Memory B cell (primary cell): ENCODE measurements around the gene ARVCF.
A peak's percentile ranks its signal among the peaks of the same experiment; 100 is the strongest.

Source experiments
- ATAC-seq: fragments of 150-1000 bp; cut with Tn5 transposase; 2 replicates; pipeline ENCODE4 v1.10.0; 2021; ENCODE audit warnings: low read depth, mild to moderate bottlenecking, moderate library complexity
- DNase-seq, 2 donors: peaks; one replicate each; pipeline ENCODE4 v3.0.0; 2022; ENCODE audit warnings: low spot score in 2 of 2
- H3K27ac Mint-ChIP-seq: one replicate; pipeline ENCODE4 v1.8.0; 2022; ENCODE audit warnings: mild to moderate bottlenecking, moderate library complexity, mixed read lengths
- H3K27me3 Mint-ChIP-seq: one replicate; pipeline ENCODE4 v1.8.0; 2022; ENCODE audit warnings: mixed read lengths
- H3K36me3 Mint-ChIP-seq: one replicate; pipeline ENCODE4 v1.8.0; 2022; ENCODE audit warnings: mild to moderate bottlenecking, mixed read lengths
- H3K4me1 Mint-ChIP-seq: one replicate; pipeline ENCODE4 v1.8.0; 2022; ENCODE audit warnings: mixed read lengths
- H3K4me3 Mint-ChIP-seq: one replicate; pipeline ENCODE4 v1.8.0; 2022; ENCODE audit warnings: mild to moderate bottlenecking, moderate library complexity, mixed read lengths
- H3K9me3 Mint-ChIP-seq: one replicate; pipeline ENCODE4 v1.8.0; 2022; ENCODE audit warnings: mixed read lengths

Gene ARVCF

GRCh38 chr22:20056696-20057386, 40.2 kb upstream of the ARVCF start:
- peaks cover 29% of the 10 kb centered on the region for H3K36me3 Mint-ChIP-seq
- no peak for ATAC-seq

GRCh38 chr22:20056161-20056560, 39.5 kb upstream of the ARVCF start:
- H3K4me1 Mint-ChIP-seq: peaks cover 6% of the 10 kb centered on the region
- H3K9me3 Mint-ChIP-seq: no peaks in the 10 kb centered on the region
- no peak for ATAC-seq
- no peaks in the 10 kb centered on the region for H3K27me3 Mint-ChIP-seq
- peaks cover 25% of the 10 kb centered on the region for H3K36me3 Mint-ChIP-seq
- H3K4me3 Mint-ChIP-seq: no peak overlapping the region
- H3K27ac Mint-ChIP-seq: no peak overlapping the region
- no peak for DNase-seq

More at GRCh38 chr22:20056696-20057386, 40.2 kb upstream of the ARVCF start:
- Mint-ChIP-seq H3K4me1 (peaks cover 6% of the 10 kb centered on the region), H3K9me3 (no peaks in the 10 kb centered on the region), H3K4me3 (no peak overlapping the region), H3K27me3 (no peaks in the 10 kb centered on the region), H3K27ac (no peak overlapping the region)
- no peak for DNase-seq

- peaks cover 6% of the 10 kb centered on the region for H3K4me1 Mint-ChIP-seq
- no peaks in the 10 kb centered on the region for H3K27me3 Mint-ChIP-seq
- ATAC-seq: no peak
- no peak overlapping the region for H3K27ac Mint-ChIP-seq
- H3K4me3 Mint-ChIP-seq: no peak overlapping the region
- no peak for DNase-seq
- H3K36me3 Mint-ChIP-seq: peaks cover 24% of the 10 kb centered on the region
- H3K9me3 Mint-ChIP-seq: no peaks in the 10 kb centered on the region
These were observed 39.0 kb upstream of the ARVCF start for GRCh38 chr22:20055654-20056053.

GRCh38 chr22:20055144-20055543, 38.5 kb upstream of the ARVCF start:
- no peak overlapping the region for H3K27ac Mint-ChIP-seq
- no peak overlapping the region for H3K4me3 Mint-ChIP-seq
- peaks cover 26% of the 10 kb centered on the region for H3K36me3 Mint-ChIP-seq

GRCh38 chr22:20054485-20054884, 37.9 kb upstream of the ARVCF start:
- no peaks in the 10 kb centered on the region for H3K27me3 Mint-ChIP-seq
- peaks cover 4% of the 10 kb centered on the region for H3K4me1 Mint-ChIP-seq
- no peak overlapping the region for H3K27ac Mint-ChIP-seq
- no peak for ATAC-seq
- H3K36me3 Mint-ChIP-seq: peaks cover 25% of the 10 kb centered on the region
- no peak for DNase-seq
- H3K4me3 Mint-ChIP-seq: no peak overlapping the region
- no peaks in the 10 kb centered on the region for H3K9me3 Mint-ChIP-seq

More at GRCh38 chr22:20055144-20055543, 38.5 kb upstream of the ARVCF start:
- DNase-seq: no peak
- no peak for ATAC-seq
- Mint-ChIP-seq H3K9me3 (no peaks in the 10 kb centered on the region), H3K4me1 (peaks cover 6% of the 10 kb centered on the region), H3K27me3 (no peaks in the 10 kb centered on the region)

- Mint-ChIP-seq H3K27ac (no peak overlapping the region), H3K4me3 (no peak overlapping the region), H3K27me3 (no peaks in the 10 kb centered on the region), H3K4me1 (peaks cover 4% of the 10 kb centered on the region), H3K36me3 (peaks cover 23% of the 10 kb centered on the region), H3K9me3 (no peaks in the 10 kb centered on the region)
- ATAC-seq: no peak
- DNase-seq: no peak
These were observed 37.4 kb upstream of the ARVCF start for GRCh38 chr22:20054034-20054427.

GRCh38 chr22:20053407-20054033, 36.9 kb upstream of the ARVCF start:
- Mint-ChIP-seq H3K27me3 (no peaks in the 10 kb centered on the region), H3K4me1 (peaks cover under 1% of the 10 kb centered on the region), H3K27ac (no peak overlapping the region), H3K9me3 (no peaks in the 10 kb centered on the region), H3K4me3 (no peak overlapping the region), H3K36me3 (peaks cover 25% of the 10 kb centered on the region)
- ATAC-seq: no peak
- no peak for DNase-seq

GRCh38 chr22:20052309-20053259, 36.0 kb upstream of the ARVCF start:
- no peak overlapping the region for H3K4me3 Mint-ChIP-seq
- H3K36me3 Mint-ChIP-seq: peaks cover 27% of the 10 kb centered on the region
- no peaks in the 10 kb centered on the region for H3K4me1 Mint-ChIP-seq
- ATAC-seq (no peak), DNase-seq (no peak)
- H3K27me3 Mint-ChIP-seq: no peaks in the 10 kb centered on the region
- no peak overlapping the region for H3K27ac Mint-ChIP-seq
- H3K9me3 Mint-ChIP-seq: no peaks in the 10 kb centered on the region

- Mint-ChIP-seq H3K4me3 (no peak overlapping the region), H3K9me3 (no peaks in the 10 kb centered on the region), H3K36me3 (peaks cover 29% of the 10 kb centered on the region), H3K27ac (no peak overlapping the region), H3K4me1 (no peaks in the 10 kb centered on the region), H3K27me3 (no peaks in the 10 kb centered on the region)
- DNase-seq: no peak
- ATAC-seq: no peak
These were observed 35.3 kb upstream of the ARVCF start for GRCh38 chr22:20051927-20052308.

GRCh38 chr22:20046730-20047129, 30.1 kb upstream of the ARVCF start:
- H3K27me3 Mint-ChIP-seq: no peaks in the 10 kb centered on the region
- no peak for DNase-seq
- no peak overlapping the region for H3K4me3 Mint-ChIP-seq
- peaks cover 8% of the 10 kb centered on the region for H3K4me1 Mint-ChIP-seq
- H3K36me3 Mint-ChIP-seq: peaks cover 32% of the 10 kb centered on the region
- no peak overlapping the region for H3K27ac Mint-ChIP-seq
- no peak for ATAC-seq
- H3K9me3 Mint-ChIP-seq: no peaks in the 10 kb centered on the region

GRCh38 chr22:20044495-20045151, 28.0 kb upstream of the ARVCF start:
- ATAC-seq (no peak), DNase-seq (no peak)
- no peaks in the 10 kb centered on the region for H3K9me3 Mint-ChIP-seq
- no peaks in the 10 kb centered on the region for H3K27me3 Mint-ChIP-seq
- H3K4me1 Mint-ChIP-seq: peaks cover 8% of the 10 kb centered on the region
- peaks cover 34% of the 10 kb centered on the region for H3K36me3 Mint-ChIP-seq
- H3K27ac Mint-ChIP-seq: peak overlapping the region; percentile 55
- no peak overlapping the region for H3K4me3 Mint-ChIP-seq

GRCh38 chr22:20043997-20044342, 27.3 kb upstream of the ARVCF start:
- Mint-ChIP-seq H3K4me1 (peaks cover 8% of the 10 kb centered on the region), H3K4me3 (no peak overlapping the region), H3K9me3 (no peaks in the 10 kb centered on the region), H3K27me3 (no peaks in the 10 kb centered on the region), H3K36me3 (peaks cover 32% of the 10 kb centered on the region), H3K27ac (peak overlapping the region; percentile 55)
- ATAC-seq (no peak), DNase-seq (no peak)

GRCh38 chr22:20043057-20043996, 26.7 kb upstream of the ARVCF start:
- Mint-ChIP-seq H3K9me3 (no peaks in the 10 kb centered on the region), H3K27me3 (no peaks in the 10 kb centered on the region), H3K27ac (no peak overlapping the region), H3K36me3 (peaks cover 25% of the 10 kb centered on the region), H3K4me1 (peaks cover 11% of the 10 kb centered on the region), H3K4me3 (no peak overlapping the region)
- no peak for DNase-seq
- ATAC-seq: no peak
